ENCODE data around the gene PTMA.
A peak's percentile ranks its signal among the peaks of the same experiment; 100 is the strongest.

DNA sequence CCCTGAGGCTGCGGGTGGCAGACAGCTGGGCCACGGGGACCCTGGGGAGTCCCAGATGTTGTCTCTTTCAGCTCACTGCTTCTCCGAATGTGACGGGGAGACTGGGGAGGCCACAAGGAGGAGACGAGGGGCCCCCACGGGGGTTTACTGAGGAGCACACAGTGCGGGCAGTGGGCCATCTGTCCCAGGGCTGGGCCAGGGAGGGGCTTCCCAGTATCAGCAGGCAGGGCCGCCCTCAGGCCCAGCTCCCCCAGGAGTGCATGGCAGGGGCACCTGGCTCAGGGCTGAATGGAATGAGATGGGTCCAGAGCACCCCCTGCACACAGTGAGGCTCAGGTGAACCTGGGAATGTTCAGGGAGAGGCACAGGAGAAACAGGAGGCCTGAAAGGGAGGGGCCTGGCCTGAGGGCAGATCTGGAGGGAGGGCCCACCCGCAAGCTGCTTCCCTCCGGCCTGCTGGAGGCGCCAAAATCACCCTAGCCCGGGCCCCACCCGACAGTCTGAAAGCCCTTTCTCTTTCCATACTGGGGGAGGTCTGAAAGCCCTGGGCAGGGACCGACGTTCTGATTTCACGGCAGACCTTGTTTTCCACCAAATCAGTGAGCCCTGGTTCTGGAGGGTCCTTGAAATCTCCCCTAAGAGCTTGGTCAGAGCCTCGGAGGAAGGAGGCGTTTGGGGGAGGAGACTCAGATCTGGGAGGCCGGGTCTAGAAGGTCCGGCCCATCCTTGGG is 35.5 kb upstream of the PTMA start:
- TF ChIP-seq POLR2A (IDR thresholded peaks at IDR 0.05), result no peak
- TF ChIP-seq, protein P1, sequence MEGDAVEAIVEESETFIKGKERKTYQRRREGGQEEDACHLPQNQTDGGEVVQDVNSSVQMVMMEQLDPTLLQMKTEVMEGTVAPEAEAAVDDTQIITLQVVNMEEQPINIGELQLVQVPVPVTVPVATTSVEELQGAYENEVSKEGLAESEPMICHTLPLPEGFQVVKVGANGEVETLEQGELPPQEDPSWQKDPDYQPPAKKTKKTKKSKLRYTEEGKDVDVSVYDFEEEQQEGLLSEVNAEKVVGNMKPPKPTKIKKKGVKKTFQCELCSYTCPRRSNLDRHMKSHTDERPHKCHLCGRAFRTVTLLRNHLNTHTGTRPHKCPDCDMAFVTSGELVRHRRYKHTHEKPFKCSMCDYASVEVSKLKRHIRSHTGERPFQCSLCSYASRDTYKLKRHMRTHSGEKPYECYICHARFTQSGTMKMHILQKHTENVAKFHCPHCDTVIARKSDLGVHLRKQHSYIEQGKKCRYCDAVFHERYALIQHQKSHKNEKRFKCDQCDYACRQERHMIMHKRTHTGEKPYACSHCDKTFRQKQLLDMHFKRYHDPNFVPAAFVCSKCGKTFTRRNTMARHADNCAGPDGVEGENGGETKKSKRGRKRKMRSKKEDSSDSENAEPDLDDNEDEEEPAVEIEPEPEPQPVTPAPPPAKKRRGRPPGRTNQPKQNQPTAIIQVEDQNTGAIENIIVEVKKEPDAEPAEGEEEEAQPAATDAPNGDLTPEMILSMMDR (IDR thresholded peaks at IDR 0.05), result peak in 7 of 12 donors; percentile 4 to 49 (median 23)

Data from heart left ventricle (tissue), 13 donors.